MCF 10A (cell line): Measurements from ENCODE around the gene RCE1. TPM values are rescaled to one million over a fixed set of nuclear protein-coding genes. Genes with fewer than 3 reads are reported as not detected.
A peak's percentile ranks its signal among the peaks of the same experiment; 100 is the strongest.

Source experiments
- BruUV-seq: library from RNA; stranded (reverse); fragments of 400-500 nt; replicated peaks from 2 replicates; lab custom pipeline; 2021; lab: Mats Ljungman, UMichigan
- CTCF ChIA-PET: fragments of 300-600 bp; sonication (Branson Sonifier 250); formaldehyde crosslinking; extraction: SDS; loops from one replicate; lab custom pipeline; 2021; ENCODE audit warnings: antibody characterized with exemption, inconsistent platforms; lab: Yijun Ruan, JAX
- POLR2A ChIA-PET: fragments of 300-600, 350-650 bp; sonication (Branson Sonifier 250); formaldehyde crosslinking; extraction: SDS; loops from one replicate; lab custom pipeline; 2020; ENCODE audit warnings: antibody characterized with exemption, inconsistent platforms; lab: Yijun Ruan, JAX
- DNase-seq: peaks from one replicate; pipeline ENCODE4 v3.0.0-alpha.2; 2018; ENCODE audit not compliant: unreplicated experiment
- H3K27ac Mint-ChIP-seq: one replicate; pipeline ENCODE4 v1.8.0; 2022; ENCODE audit warnings: mild to moderate bottlenecking, low read depth, mixed read lengths; ENCODE audit not compliant: unreplicated experiment
- H3K27me3 Mint-ChIP-seq: one replicate; pipeline ENCODE4 v1.8.0; 2022; ENCODE audit warnings: mixed read lengths; ENCODE audit not compliant: insufficient read depth, unreplicated experiment
- H3K36me3 Mint-ChIP-seq: one replicate; pipeline ENCODE4 v1.8.0; 2022; ENCODE audit warnings: mild to moderate bottlenecking, moderate library complexity, mixed read lengths; ENCODE audit not compliant: insufficient read depth, unreplicated experiment
- H3K4me1 Mint-ChIP-seq: one replicate; pipeline ENCODE4 v1.8.0; 2022; ENCODE audit warnings: mixed read lengths; ENCODE audit not compliant: insufficient read depth, unreplicated experiment
- H3K4me3 Mint-ChIP-seq: one replicate; pipeline ENCODE4 v1.8.0; 2022; ENCODE audit warnings: mild to moderate bottlenecking, moderate library complexity, mixed read lengths; ENCODE audit not compliant: unreplicated experiment
- H3K9me3 Mint-ChIP-seq: one replicate; pipeline ENCODE4 v1.8.0; 2022; ENCODE audit warnings: mixed read lengths; ENCODE audit not compliant: unreplicated experiment
- intact Hi-C: fragments of 100-400 bp; cut with micrococcal nuclease; formaldehyde crosslinking; loops from 2 replicates; pipeline ENCODE4 v1.14.1; 2022
- total RNA-seq: library from RNA; stranded (reverse); gene quantifications from 2 replicates; pipeline ENCODE4 v1.2.3, GENCODE V29; 2022
- TF ChIP-seq, protein P1 (sequence below): fragments of 200-600 bp; IDR thresholded peaks from one replicate; pipeline ENCODE4 v1.8.0; 2022; ENCODE audit warnings: antibody characterized with exemption, mild to moderate bottlenecking; ENCODE audit not compliant: unreplicated experiment

The RCE1 gene
- total RNA-seq, 1 experiment from 2014 or later = 23.3 TPM

DNA sequence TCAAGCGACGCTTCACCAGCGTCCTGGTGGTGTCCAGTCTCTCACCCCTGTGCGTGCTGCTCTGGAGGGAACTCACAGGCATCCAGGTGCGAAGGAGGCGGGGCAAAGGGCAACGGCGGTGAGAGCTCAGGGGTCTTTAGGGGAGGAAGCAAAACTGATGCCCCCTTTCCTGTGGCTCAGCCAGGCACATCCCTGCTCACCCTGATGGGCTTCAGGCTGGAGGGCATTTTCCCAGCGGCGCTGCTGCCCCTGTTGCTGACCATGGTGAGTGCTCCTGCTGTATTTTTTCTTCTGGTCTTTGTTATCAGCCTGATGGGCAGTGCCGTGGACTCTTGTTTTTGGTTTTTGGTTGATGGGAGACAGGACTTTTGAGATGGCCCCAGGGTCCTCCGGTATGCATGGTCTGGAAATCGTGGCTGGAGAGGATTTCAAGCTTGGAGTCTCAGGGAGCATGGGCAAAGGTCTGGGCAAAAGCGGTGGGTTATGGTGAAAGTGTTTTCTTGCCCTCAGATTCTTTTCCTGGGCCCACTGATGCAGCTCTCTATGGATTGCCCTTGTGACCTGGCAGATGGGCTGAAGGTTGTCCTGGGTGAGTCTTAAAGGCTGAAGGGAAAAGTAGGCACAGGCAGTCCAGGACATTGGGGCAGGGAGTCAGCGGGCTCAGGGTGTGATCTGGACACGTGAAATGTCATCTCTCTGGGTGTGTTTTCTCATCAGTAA is 695 bp downstream of the RCE1 start:
- POLR2A ChIA-PET = interaction anchor here (0.6 to 3.8 kb wide), 29 partner anchors 10 to 568 kb away, joined by 3 to 74 read pairs (median 4); partner anchors contain the start of genes C11orf86 and PC
- DNase-seq = no peak
- TSS peak; percentile 46 for BruUV-seq
- H3K27ac Mint-ChIP-seq = peak overlapping the region; percentile 94
- no peaks in the 10 kb centered on the region for H3K27me3 Mint-ChIP-seq
- H3K4me1 Mint-ChIP-seq = peaks cover 28% of the 10 kb centered on the region
- intact Hi-C loops = loop anchor here (1.0 to 5.0 kb wide), 3 partner anchors 113 to 178 kb away; partner anchors contain the start of genes PC and SYT12
- H3K4me3 Mint-ChIP-seq = peak overlapping the region; percentile 82
- no peaks in the 10 kb centered on the region for H3K9me3 Mint-ChIP-seq
- TF ChIP-seq, protein P1, sequence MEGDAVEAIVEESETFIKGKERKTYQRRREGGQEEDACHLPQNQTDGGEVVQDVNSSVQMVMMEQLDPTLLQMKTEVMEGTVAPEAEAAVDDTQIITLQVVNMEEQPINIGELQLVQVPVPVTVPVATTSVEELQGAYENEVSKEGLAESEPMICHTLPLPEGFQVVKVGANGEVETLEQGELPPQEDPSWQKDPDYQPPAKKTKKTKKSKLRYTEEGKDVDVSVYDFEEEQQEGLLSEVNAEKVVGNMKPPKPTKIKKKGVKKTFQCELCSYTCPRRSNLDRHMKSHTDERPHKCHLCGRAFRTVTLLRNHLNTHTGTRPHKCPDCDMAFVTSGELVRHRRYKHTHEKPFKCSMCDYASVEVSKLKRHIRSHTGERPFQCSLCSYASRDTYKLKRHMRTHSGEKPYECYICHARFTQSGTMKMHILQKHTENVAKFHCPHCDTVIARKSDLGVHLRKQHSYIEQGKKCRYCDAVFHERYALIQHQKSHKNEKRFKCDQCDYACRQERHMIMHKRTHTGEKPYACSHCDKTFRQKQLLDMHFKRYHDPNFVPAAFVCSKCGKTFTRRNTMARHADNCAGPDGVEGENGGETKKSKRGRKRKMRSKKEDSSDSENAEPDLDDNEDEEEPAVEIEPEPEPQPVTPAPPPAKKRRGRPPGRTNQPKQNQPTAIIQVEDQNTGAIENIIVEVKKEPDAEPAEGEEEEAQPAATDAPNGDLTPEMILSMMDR = no peak
- CTCF ChIA-PET = interaction anchor here (0.6 to 5.4 kb wide), 7 partner anchors 10 to 276 kb away, joined by 3 to 36 read pairs (median 3); partner anchors contain the start of gene C11orf86
- H3K36me3 Mint-ChIP-seq = peaks cover 76% of the 10 kb centered on the region

DNA sequence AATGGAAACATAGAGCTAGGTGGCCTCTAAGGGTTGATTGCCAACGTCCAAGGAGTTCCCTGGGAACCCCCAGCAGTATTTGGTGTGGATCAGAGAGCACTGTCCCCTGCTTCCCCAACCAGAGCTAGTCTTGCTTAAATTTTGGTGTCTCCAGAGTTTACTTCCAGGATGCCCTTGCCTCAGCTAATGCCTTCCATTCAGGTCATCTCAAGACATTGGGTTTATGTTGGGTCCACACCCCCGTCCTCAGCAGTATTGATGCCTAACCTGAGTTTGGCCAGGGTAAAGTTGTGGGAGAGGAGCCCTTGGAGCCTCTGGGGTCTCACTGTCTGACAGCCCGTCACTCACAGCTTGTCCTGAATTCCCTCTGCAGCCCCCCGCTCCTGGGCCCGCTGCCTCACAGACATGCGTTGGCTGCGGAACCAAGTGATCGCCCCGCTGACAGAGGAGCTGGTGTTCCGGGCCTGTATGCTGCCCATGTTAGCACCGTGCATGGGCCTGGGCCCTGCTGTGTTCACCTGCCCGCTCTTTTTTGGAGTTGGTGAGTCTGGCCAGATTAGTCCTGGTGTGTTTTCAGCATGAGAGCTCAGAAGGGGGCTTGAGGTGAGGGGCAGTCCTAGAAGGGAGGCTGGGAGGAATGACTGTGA is 1.4 kb downstream of the RCE1 start:
- ChIA-PET CTCF (interaction anchor here (0.6 to 5.4 kb wide), 7 partner anchors 9 to 277 kb away, joined by 3 to 36 read pairs (median 3); partner anchors contain the start of gene C11orf86), POLR2A (interaction anchor here (0.7 to 3.8 kb wide), 12 partner anchors 9 to 568 kb away, joined by 3 to 74 read pairs (median 4); partner anchors contain the start of gene PC)
- Mint-ChIP-seq H3K4me1 (peaks cover 28% of the 10 kb centered on the region), H3K27ac (peak overlapping the region; percentile 94), H3K27me3 (no peaks in the 10 kb centered on the region), H3K4me3 (peak overlapping the region; percentile 82), H3K9me3 (no peaks in the 10 kb centered on the region), H3K36me3 (peaks cover 75% of the 10 kb centered on the region)
- TF ChIP-seq, protein P1 = no peak
- DNase-seq = no peak
- no TSS peak for BruUV-seq
- intact Hi-C loops = loop anchor here (5.0 kb wide), 2 partner anchors 113 to 178 kb away; partner anchors contain the start of genes PC and SYT12

DNA sequence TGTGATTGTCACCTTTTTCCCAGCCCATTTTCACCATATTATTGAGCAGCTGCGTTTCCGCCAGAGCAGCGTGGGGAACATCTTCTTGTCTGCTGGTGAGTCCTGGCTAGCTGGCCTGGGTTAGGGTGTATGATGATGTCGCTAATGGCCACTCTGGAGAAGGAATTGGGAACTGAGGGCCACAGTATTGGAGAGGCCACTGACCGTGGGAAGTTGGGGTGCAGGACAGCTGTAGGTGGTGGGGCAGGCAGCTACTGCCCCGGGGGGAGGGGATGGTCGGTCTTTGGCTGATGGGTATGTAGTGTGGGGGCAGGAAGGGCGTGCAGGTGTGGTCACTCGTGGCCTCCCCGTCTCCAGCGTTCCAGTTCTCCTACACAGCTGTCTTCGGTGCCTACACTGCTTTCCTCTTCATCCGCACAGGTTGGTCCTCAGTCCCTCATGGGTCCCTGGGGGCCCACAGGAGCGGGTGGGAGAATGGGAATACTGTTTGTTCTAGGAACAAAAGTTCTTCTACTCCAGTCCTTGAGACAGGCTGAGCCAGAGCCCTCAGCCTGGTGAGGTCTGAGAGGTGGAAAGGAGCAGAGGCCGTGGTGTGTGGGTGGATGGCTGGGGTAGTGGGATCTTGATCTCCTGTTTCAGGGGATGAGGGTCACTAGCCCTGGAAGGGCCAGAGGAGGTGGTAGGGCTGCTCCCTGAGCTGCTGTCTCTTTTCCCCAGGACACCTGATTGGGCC is 2.1 kb downstream of the RCE1 start:
- DNase-seq = no peak
- no TSS peak for BruUV-seq
- intact Hi-C loops = no loop called here
- TF ChIP-seq, protein P1 = no peak
- no peak overlapping the region for H3K27ac Mint-ChIP-seq
- H3K9me3 Mint-ChIP-seq = no peaks in the 10 kb centered on the region
- peaks cover 78% of the 10 kb centered on the region for H3K36me3 Mint-ChIP-seq
- H3K4me1 Mint-ChIP-seq = peaks cover 25% of the 10 kb centered on the region
- no peaks in the 10 kb centered on the region for H3K27me3 Mint-ChIP-seq
- peak overlapping the region; percentile 82 for H3K4me3 Mint-ChIP-seq
- CTCF ChIA-PET = interaction anchor here (1.4 to 5.4 kb wide), 3 partner anchors 8 to 150 kb away, joined by 3 to 36 read pairs (median 3); partner anchors contain the start of gene C11orf86
- POLR2A ChIA-PET = interaction anchor here (0.6 to 3.8 kb wide), 8 partner anchors 9 to 746 kb away, joined by 3 to 74 read pairs (median 4); partner anchors contain the start of gene PC
